ENCODE data around the gene CCDC14.

DNA sequence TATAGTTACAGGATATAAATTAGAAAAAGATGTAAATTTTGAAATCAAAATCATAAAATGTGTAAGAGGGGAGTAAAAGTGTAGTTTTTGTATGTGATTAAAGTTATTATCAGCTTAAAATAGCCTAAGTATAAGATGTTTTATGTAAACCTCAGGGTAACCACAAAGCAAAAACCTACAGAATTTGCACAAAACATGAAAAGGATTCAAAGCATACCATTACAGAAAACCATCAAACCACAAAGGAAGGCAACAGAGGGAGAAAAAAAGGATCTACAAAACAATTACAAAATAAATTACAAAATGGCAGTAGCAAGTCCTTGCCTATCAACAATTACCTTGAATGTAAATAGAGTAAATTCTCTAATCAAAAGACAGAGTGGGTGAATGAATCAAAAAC lies 40.2 kb downstream of the CCDC14 start:
- TF ChIP-seq, protein P1, sequence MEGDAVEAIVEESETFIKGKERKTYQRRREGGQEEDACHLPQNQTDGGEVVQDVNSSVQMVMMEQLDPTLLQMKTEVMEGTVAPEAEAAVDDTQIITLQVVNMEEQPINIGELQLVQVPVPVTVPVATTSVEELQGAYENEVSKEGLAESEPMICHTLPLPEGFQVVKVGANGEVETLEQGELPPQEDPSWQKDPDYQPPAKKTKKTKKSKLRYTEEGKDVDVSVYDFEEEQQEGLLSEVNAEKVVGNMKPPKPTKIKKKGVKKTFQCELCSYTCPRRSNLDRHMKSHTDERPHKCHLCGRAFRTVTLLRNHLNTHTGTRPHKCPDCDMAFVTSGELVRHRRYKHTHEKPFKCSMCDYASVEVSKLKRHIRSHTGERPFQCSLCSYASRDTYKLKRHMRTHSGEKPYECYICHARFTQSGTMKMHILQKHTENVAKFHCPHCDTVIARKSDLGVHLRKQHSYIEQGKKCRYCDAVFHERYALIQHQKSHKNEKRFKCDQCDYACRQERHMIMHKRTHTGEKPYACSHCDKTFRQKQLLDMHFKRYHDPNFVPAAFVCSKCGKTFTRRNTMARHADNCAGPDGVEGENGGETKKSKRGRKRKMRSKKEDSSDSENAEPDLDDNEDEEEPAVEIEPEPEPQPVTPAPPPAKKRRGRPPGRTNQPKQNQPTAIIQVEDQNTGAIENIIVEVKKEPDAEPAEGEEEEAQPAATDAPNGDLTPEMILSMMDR (conservative IDR thresholded peaks at IDR 0.05; ENCODE audit: low read depth in 2 of 2), result no peak
- TF ChIP-seq ZNF331 (CRISPR knock-in tag; IDR thresholded peaks at IDR 0.05; ENCODE audit: low read depth), result no peak
